SU-DHL-6 (cell line): ENCODE results near the gene OPN1MW3.

Experiments
- EZH2phosphoT487 ChIP-seq: fragments of 200-600 bp; sonication (generic), shearing (Covaris generic); conservative IDR thresholded peaks from 2 replicates; pipeline ENCODE4 v1.6.1; 2018; ENCODE audit warnings: mild to moderate bottlenecking, antibody characterized with exemption, low read length, moderate library complexity, mixed read lengths
- TF ChIP-seq, protein P1 (sequence below): fragments of 200-600 bp; sonication (generic); IDR thresholded peaks from one replicate; pipeline ENCODE4 v1.5.1; 2017; ENCODE audit warnings: antibody characterized with exemption, mild to moderate bottlenecking, low read length, moderate library complexity; ENCODE audit not compliant: insufficient read depth, poor library complexity, severe bottlenecking

- TF ChIP-seq, protein P1, sequence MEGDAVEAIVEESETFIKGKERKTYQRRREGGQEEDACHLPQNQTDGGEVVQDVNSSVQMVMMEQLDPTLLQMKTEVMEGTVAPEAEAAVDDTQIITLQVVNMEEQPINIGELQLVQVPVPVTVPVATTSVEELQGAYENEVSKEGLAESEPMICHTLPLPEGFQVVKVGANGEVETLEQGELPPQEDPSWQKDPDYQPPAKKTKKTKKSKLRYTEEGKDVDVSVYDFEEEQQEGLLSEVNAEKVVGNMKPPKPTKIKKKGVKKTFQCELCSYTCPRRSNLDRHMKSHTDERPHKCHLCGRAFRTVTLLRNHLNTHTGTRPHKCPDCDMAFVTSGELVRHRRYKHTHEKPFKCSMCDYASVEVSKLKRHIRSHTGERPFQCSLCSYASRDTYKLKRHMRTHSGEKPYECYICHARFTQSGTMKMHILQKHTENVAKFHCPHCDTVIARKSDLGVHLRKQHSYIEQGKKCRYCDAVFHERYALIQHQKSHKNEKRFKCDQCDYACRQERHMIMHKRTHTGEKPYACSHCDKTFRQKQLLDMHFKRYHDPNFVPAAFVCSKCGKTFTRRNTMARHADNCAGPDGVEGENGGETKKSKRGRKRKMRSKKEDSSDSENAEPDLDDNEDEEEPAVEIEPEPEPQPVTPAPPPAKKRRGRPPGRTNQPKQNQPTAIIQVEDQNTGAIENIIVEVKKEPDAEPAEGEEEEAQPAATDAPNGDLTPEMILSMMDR, result no peak
- no peak for TF ChIP-seq EZH2phosphoT487
Measured at GRCh38 chrX:154295664-154296310, 38.4 kb downstream of the OPN1MW3 start, which contains the start of gene TKTL1.
